H1 (cell line): ENCODE results near the gene NMB. TPM values are rescaled to one million over a fixed set of nuclear protein-coding genes. Genes with fewer than 3 reads are reported as not detected.

Experiments used
- CTCF ChIA-PET: fragments of 300-600 bp; sonication (Branson Sonifier 250); formaldehyde crosslinking; loops from one replicate; lab custom pipeline; 2021; ENCODE audit not compliant: partially characterized antibody; lab: Charles Lee
- POLR2A ChIA-PET: fragments of 300-600 bp; sonication (Branson Sonifier 250); formaldehyde crosslinking; loops from one replicate; lab custom pipeline; 2021; ENCODE audit warnings: inconsistent platforms; ENCODE audit not compliant: partially characterized antibody; lab: Charles Lee
- DNase-seq, 2 experiments: peaks; one replicate each; pipeline versions ENCODE4 v3.0.0 to v3.0.0-alpha.2; 2010 to 2022; ENCODE audit warnings: low spot score in 2 of 2, low read depth in 1 of 2, mixed read lengths in 1 of 2
- FAIRE-seq: peaks from 2 replicates; lab custom pipeline; 2011; peaks lifted over from hg19 to GRCh38; lab: Jason Lieb, UNC
- H2AFZ ChIP-seq: 2 replicates; pipeline ENCODE4 v1.8.1; 2012; ENCODE audit warnings: low read length, inconsistent platforms
- H2AK5ac ChIP-seq: 2 replicates; pipeline ENCODE4 v1.6.1; 2013; ENCODE audit warnings: low read depth, low read length
- H2BK120ac ChIP-seq: replicated peaks from 2 replicates; pipeline ENCODE3; 2013; ENCODE audit warnings: low read depth, low read length, inconsistent platforms
- H2BK12ac ChIP-seq: 2 replicates; pipeline ENCODE4 v1.6.1; 2013; ENCODE audit warnings: low read depth, low read length
- H2BK15ac ChIP-seq: 2 replicates; pipeline ENCODE4 v1.6.1; 2013; ENCODE audit warnings: low read length
- H2BK20ac ChIP-seq: 2 replicates; pipeline ENCODE4 v1.6.1; 2013; ENCODE audit warnings: low read length
- H2BK5ac ChIP-seq: 2 replicates; pipeline ENCODE4 v1.6.1; 2013; ENCODE audit warnings: low read depth, low read length
- H3K14ac ChIP-seq: 2 replicates; pipeline ENCODE4 v1.6.1; 2013; ENCODE audit warnings: inconsistent platforms; ENCODE audit not compliant: insufficient read length
- H3K18ac ChIP-seq: 2 replicates; pipeline ENCODE4 v1.6.1; 2013; ENCODE audit warnings: low read length; ENCODE audit errors: extremely low read depth
- H3K23ac ChIP-seq: 2 replicates; pipeline ENCODE4 v1.6.1; 2013; ENCODE audit warnings: inconsistent platforms; ENCODE audit not compliant: insufficient read length
- H3K23me2 ChIP-seq: 2 replicates; pipeline ENCODE4 v1.6.1; 2013; ENCODE audit warnings: low read depth, low read length
- H3K27ac ChIP-seq: 2 replicates; pipeline ENCODE4 v1.6.1; 2011; ENCODE audit warnings: low read depth, low read length, inconsistent platforms
- H3K27me3 ChIP-seq, 4 experiments: replicated peaks in 1 of 4; 1 replicate in 1 of 4; 2 replicates in 3 of 4; pipeline versions ENCODE4 v1.6.1 to v1.8.1; 2011 to 2013; ENCODE audit warnings: low read length in 3 of 4, mild to moderate bottlenecking in 3 of 4, inconsistent platforms in 2 of 4, mixed read lengths in 2 of 4, moderate library complexity in 1 of 4; ENCODE audit not compliant: control insufficient read depth in 3 of 4, insufficient read depth in 3 of 4; ENCODE audit errors: extremely low read depth in 1 of 4
- H3K36me3 ChIP-seq, 4 experiments: 2 replicates each; pipeline versions ENCODE4 v1.6.1 to v1.8.1; 2011 to 2013; ENCODE audit warnings: mild to moderate bottlenecking in 4 of 4, low read length in 3 of 4, moderate library complexity in 2 of 4, control low read depth in 1 of 4, inconsistent platforms in 1 of 4; ENCODE audit not compliant: insufficient read depth in 4 of 4, control insufficient read depth in 2 of 4
- H3K4ac ChIP-seq: replicated peaks from 2 replicates; pipeline ENCODE3; 2013; ENCODE audit warnings: low read length, low read depth, mixed read lengths, inconsistent platforms; ENCODE audit not compliant: insufficient read length
- H3K4me1 ChIP-seq, 4 experiments: replicated peaks in 1 of 4; 1 replicate in 1 of 4; 2 replicates in 3 of 4; pipeline versions ENCODE4 v1.6.1 to v1.8.1; 2011 to 2013; ENCODE audit warnings: low read length in 3 of 4, inconsistent platforms in 2 of 4, mixed read lengths in 1 of 4; ENCODE audit not compliant: insufficient read depth in 4 of 4, control insufficient read depth in 3 of 4
- H3K4me2 ChIP-seq, 2 experiments: 2 replicates each; pipeline versions ENCODE4 v1.6.1 to v1.8.1; 2011 to 2013; ENCODE audit warnings: low read depth in 2 of 2, low read length in 2 of 2, control low read depth in 1 of 2, inconsistent platforms in 1 of 2, mild to moderate bottlenecking in 1 of 2; ENCODE audit not compliant: insufficient read depth in 1 of 2
- H3K4me3 ChIP-seq, 4 experiments: fragments of 200-600, 300-600 bp in 1 of 4; sonication (generic), shearing (Covaris generic), sonication (Bioruptor Twin) in 1 of 4; 2 replicates each; pipeline versions ENCODE4 v1.5.1 to v1.8.1; 2011 to 2016; ENCODE audit warnings: low read length in 4 of 4, low read depth in 3 of 4, control low read depth in 2 of 4, inconsistent platforms in 2 of 4, mild to moderate bottlenecking in 2 of 4, mixed read lengths in 1 of 4, moderate library complexity in 1 of 4; ENCODE audit not compliant: insufficient read depth in 2 of 4; ENCODE audit errors: extremely low read depth in 1 of 4
- H3K56ac ChIP-seq: replicated peaks from 2 replicates; pipeline ENCODE3; 2013; ENCODE audit warnings: low read depth, mild to moderate bottlenecking, mixed read lengths, low read length, inconsistent platforms; ENCODE audit not compliant: insufficient read length
- H3K79me1 ChIP-seq: 2 replicates; pipeline ENCODE4 v1.6.1; 2013; ENCODE audit warnings: low read depth, low read length, control low read depth
- H3K79me2 ChIP-seq, 2 experiments: 2 replicates each; pipeline versions ENCODE4 v1.6.1 to v1.8.1; 2012 to 2013; ENCODE audit warnings: low read length in 2 of 2, mild to moderate bottlenecking in 2 of 2, inconsistent platforms in 1 of 2; ENCODE audit not compliant: insufficient read depth in 2 of 2, control insufficient read depth in 1 of 2
- H3K9ac ChIP-seq, 4 experiments: replicated peaks in 1 of 4; 1 replicate in 1 of 4; 2 replicates in 3 of 4; pipeline versions ENCODE4 v1.6.1 to v1.8.1; 2011 to 2013; ENCODE audit warnings: low read depth in 3 of 4, low read length in 3 of 4, control low read depth in 2 of 4, mild to moderate bottlenecking in 2 of 4, moderate library complexity in 2 of 4, inconsistent platforms in 1 of 4; ENCODE audit errors: extremely low read depth in 1 of 4
- H3K9me3 ChIP-seq, 2 experiments: 2 replicates each; pipeline versions ENCODE4 v1.6.1 to v1.8.1; 2012 to 2013; ENCODE audit warnings: mild to moderate bottlenecking in 2 of 2, moderate library complexity in 2 of 2, control low read depth in 1 of 2, inconsistent platforms in 1 of 2, low read depth in 1 of 2, low read length in 1 of 2, mixed read lengths in 1 of 2; ENCODE audit not compliant: insufficient read depth in 2 of 2
- H4K20me1 ChIP-seq, 2 experiments: replicated peaks in 1 of 2; 2 replicates each; pipeline versions ENCODE3 to v1.8.1; 2011 to 2013; ENCODE audit warnings: inconsistent platforms in 2 of 2, low read length in 2 of 2, mild to moderate bottlenecking in 1 of 2; ENCODE audit not compliant: insufficient read depth in 2 of 2, control insufficient read depth in 1 of 2
- H4K5ac ChIP-seq: 2 replicates; pipeline ENCODE4 v1.6.1; 2013; ENCODE audit warnings: low read length, low read depth, mixed read lengths, inconsistent platforms; ENCODE audit not compliant: insufficient read length
- H4K8ac ChIP-seq: 2 replicates; pipeline ENCODE4 v1.8.0; 2013; ENCODE audit warnings: mild to moderate bottlenecking, moderate library complexity, low read length, inconsistent platforms; ENCODE audit not compliant: insufficient read depth; ENCODE audit errors: extremely low read depth
- H4K91ac ChIP-seq: replicated peaks from 2 replicates; pipeline ENCODE3; 2013; ENCODE audit warnings: low read length, mixed read lengths, inconsistent platforms; ENCODE audit not compliant: insufficient read length
- BRCA1 ChIP-seq: IDR thresholded peaks from 2 replicates; pipeline ENCODE4 v1.6.1; 2012; ENCODE audit warnings: low read depth, low read length, improper control_type of control experiment
- CBX5 ChIP-seq: fragments of 300-800, 300-1000 bp; sonication (generic); IDR thresholded peaks from 2 replicates; pipeline ENCODE4 v1.7.1; 2016; ENCODE audit warnings: antibody characterized with exemption, low read length, low read depth
- CEBPB ChIP-seq: IDR thresholded peaks from 2 replicates; pipeline ENCODE4 v1.6.1; 2012; ENCODE audit warnings: low read depth, low read length
- HDAC2 ChIP-seq, 2 experiments: fragments of 300-600 bp in 1 of 2; sonication (generic) in 1 of 2; IDR thresholded peaks; 2 replicates each; pipeline ENCODE4 v1.6.1; 2011 to 2012; ENCODE audit warnings: low read depth in 2 of 2, low read length in 2 of 2, mild to moderate bottlenecking in 2 of 2, moderate library complexity in 2 of 2, borderline replicate concordance in 1 of 2, inconsistent platforms in 1 of 2
- JUND ChIP-seq: IDR thresholded peaks from 2 replicates; pipeline ENCODE4 v1.6.1; 2011; ENCODE audit warnings: mild to moderate bottlenecking, improper control_type of control experiment, low read length
- KDM5A ChIP-seq: fragments of 200-600 bp; IDR thresholded peaks from 2 replicates; pipeline ENCODE4 v1.7.1; 2012; ENCODE audit warnings: mild to moderate bottlenecking, low read length, inconsistent platforms, mixed read lengths
- MAX ChIP-seq: IDR thresholded peaks from 2 replicates; pipeline ENCODE4 v1.6.1; 2012; ENCODE audit warnings: inconsistent platforms
- NANOG ChIP-seq: IDR thresholded peaks from 2 replicates; pipeline ENCODE4 v1.6.1; 2011; ENCODE audit warnings: low read length, low read depth, mild to moderate bottlenecking, inconsistent platforms; ENCODE audit not compliant: insufficient read depth, poor library complexity, severe bottlenecking
- TEAD4 ChIP-seq: IDR thresholded peaks from 2 replicates; pipeline ENCODE4 v1.6.1; 2012; ENCODE audit warnings: low read depth, low read length, inconsistent platforms, mixed read lengths
- USF2 ChIP-seq: IDR thresholded peaks from 2 replicates; pipeline ENCODE4 v1.6.1; 2011; ENCODE audit warnings: low read length, improper control_type of control experiment
- WGBS, 2 experiments: shearing (Covaris generic) in 1 of 2; methylation state at CpG; one replicate each; pipeline versions ENCODE4 v1.1.6 to v1.1.7; 2013 to 2015; ENCODE audit warnings: low lambda C conversion rate in 2 of 2, mixed read lengths in 2 of 2, inconsistent platforms in 1 of 2, low coverage in 1 of 2, missing lambda C conversion rate in 1 of 2; ENCODE audit not compliant: insufficient replicate concordance in 2 of 2, insufficient coverage in 1 of 2, insufficient read length in 1 of 2; ENCODE audit errors: extremely low coverage in 1 of 2, missing lambda C conversion rate in 1 of 2; 5-methylcytosine and 5-hydroxymethylcytosine counted together
- polyA plus RNA-seq, 7 experiments: library from polyadenylated mRNA; depleted of rRNA in 3 of 7; stranded (reverse) in 5 of 7; unstranded in 2 of 7; fragments of >200 nt in 5 of 7; fragments of 200-250 nt in 2 of 7; gene quantifications; 1 replicate in 5 of 7; 2 replicates in 1 of 7; 4 replicates in 1 of 7; pipeline versions ENCODE4 v1.2.1 to v1.2.3, GENCODE V29; 2011 to 2013; ENCODE audit warnings: missing spikeins in 2 of 7, mixed read lengths in 2 of 7
- total RNA-seq: library from RNA; stranded (reverse); fragmentation: NEBNext Ultra II Directional; extraction: Animal tissue kit (Norgen Biotek cat#: 25700); gene quantifications from 2 replicates; pipeline ENCODE4 v1.2.1, GENCODE V29; 2021

NMB gene
- total and polyA plus RNA-seq, 2 of the 8 experiments (the other 6 are each of a cell fraction or from before 2014, with no cell fraction given), result 9.3 to 13.6 TPM

DNA sequence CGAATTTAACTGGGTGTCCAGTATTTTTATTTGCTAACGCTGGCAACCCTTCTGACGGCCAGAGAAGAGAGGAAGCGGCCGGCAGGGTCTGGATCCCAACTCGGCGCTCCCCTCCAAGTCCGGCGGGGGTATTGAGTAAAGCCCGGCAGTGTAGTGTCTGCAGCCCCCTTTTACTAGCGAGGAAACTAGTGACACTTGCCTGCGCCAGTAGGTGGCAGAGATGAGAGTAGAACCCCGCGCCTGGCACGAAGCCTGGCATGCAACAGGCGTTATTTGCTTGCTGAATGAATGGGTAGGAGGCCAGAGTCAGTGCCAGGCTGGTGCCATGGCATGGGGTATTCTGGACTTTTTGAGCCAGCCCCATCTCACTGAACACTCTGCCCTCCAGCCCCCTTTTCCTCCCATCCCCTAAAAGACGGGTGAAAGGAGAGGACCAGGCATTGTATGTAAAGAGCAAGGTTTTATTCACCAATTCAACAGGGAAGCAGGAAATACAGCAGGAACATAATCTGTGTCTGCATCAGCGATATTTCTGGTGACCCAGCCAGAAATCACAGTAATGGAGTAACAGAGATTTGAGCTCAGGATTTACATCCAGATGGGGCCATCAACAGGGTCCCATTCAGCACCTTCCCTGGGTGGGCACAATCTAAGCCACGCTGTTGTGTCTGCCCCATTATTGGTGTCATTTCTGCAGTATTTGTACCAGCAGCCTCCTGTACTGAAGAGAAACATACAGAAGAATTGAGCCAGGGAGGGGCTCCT, 3.1 kb downstream of the NMB start:
- Histone ChIP-seq H2AFZ (no peak overlapping the region), H2BK5ac (no peak overlapping the region), H3K18ac (no peak overlapping the region), H4K5ac (no peak overlapping the region), H3K4me2 (peak overlapping the region; percentile 98 to 99), H4K8ac (no peak overlapping the region), H2BK15ac (no peak overlapping the region), H3K23me2 (peaks cover 10% of the 10 kb centered on the region), H3K4me1 (peaks cover 0 to 19% (median 12%) of the 10 kb centered on the region in 4 experiments; a peak in 6 of 7 replicates), H3K27ac (no peak overlapping the region), H2AK5ac (no peak overlapping the region), H3K79me2 (peaks cover 0 to 9% of the 10 kb centered on the region in 2 experiments; a peak in 2 of 4 replicates), H3K9me3 (no peaks in the 10 kb centered on the region), H2BK12ac (no peak overlapping the region), H3K4ac (no peak overlapping the region), H3K56ac (no peak overlapping the region), H4K20me1 (peaks cover 0 to 2% of the 10 kb centered on the region in 2 experiments), H3K4me3 (peak overlapping the region; percentile 86 to 100 (median 95)), H3K23ac (no peak overlapping the region), H2BK120ac (no peak overlapping the region), H3K9ac (no peak overlapping the region; a peak in 1 of 7 replicates), H4K91ac (no peak overlapping the region), H3K14ac (no peak overlapping the region), H3K27me3 (peaks cover 0 to 13% (median 9%) of the 10 kb centered on the region in 4 experiments; a peak in 5 of 7 replicates), H3K36me3 (peaks cover 4 to 25% (median 11%) of the 10 kb centered on the region in 4 experiments; a peak in 6 of 8 replicates), H2BK20ac (no peak overlapping the region), H3K79me1 (peaks cover 3% of the 10 kb centered on the region; the same call in 1 of the 2 replicates)
- FAIRE-seq (no peak), DNase-seq (peak; percentile 63 to 80)
- ChIA-PET CTCF (interaction anchor here (0.6 to 10.6 kb wide), 35 partner anchors 8 to 325 kb away, joined by 3 to 86 read pairs (median 4); partner anchors contain the start of gene ZSCAN2), POLR2A (interaction anchor here (0.6 to 3.8 kb wide), 15 partner anchors 8 to 162 kb away, joined by 3 to 38 read pairs (median 5); partner anchors contain the start of genes ALPK3 and ZSCAN2)
- WGBS, 2 experiments, result 18% methylated on average over 17 of the region's 19 CpGs; no CpG with 5 or more reads in 1 of the 2 experiments
- TF ChIP-seq MAX, result peak; percentile 60
- 0 out of 2 replicates have a peak, but pooled peaks have one; percentile 27 for TF ChIP-seq TEAD4
- no peak for TF ChIP-seq CBX5
- no peak for TF ChIP-seq KDM5A
- TF ChIP-seq USF2, result peak; percentile 55; the same call in 1 of the 2 replicates
- TF ChIP-seq CEBPB, result peak; percentile 58; the same call in 1 of the 2 replicates
- TF ChIP-seq HDAC2 (IDR thresholded peaks at IDR 0.05; ENCODE audit: borderline replicate concordance in 1 of 2, low read depth in 2 of 2, low read length in 2 of 2), result no peak
- no peak for TF ChIP-seq JUND
- no peak for TF ChIP-seq NANOG
- TF ChIP-seq BRCA1, result no peak
